ENCODE data around the gene HMGCL. TPM values are rescaled to one million over a fixed set of nuclear protein-coding genes. Genes with fewer than 3 reads are reported as not detected.
"Not testable (repeated sequence)": the region's sequence is repeated elsewhere in the genome, so short reads cannot be mapped to it uniquely, and the experiment has no call there.

Gene HMGCL
- total and polyA plus RNA-seq, 2 donors from 2014 or later, result 51.5 to 205 TPM

- DNase-seq (peak in 1 of 5 donors; percentile 62), FAIRE-seq (no peak)
Observed at GRCh38 chr1:23795676-23796465, 29.4 kb downstream of the HMGCL start.

GRCh38 chr1:23794732-23795182 is 30.5 kb downstream of the HMGCL start:
- H3K9me3 ChIP-seq (ENCODE audit: control insufficient read depth in 2 of 3, insufficient read depth in 1 of 3, low read length in 3 of 3); H3K9ac ChIP-seq (ENCODE audit: low read length in 3 of 3); FAIRE-seq; H3K4me3 ChIP-seq (ENCODE audit: low read length in 3 of 3); intact Hi-C loops (cut with DNase I); H3K27ac ChIP-seq (ENCODE audit: low read depth in 2 of 2, low read length in 2 of 2); H3K36me3 ChIP-seq (ENCODE audit: control insufficient read depth in 2 of 3, insufficient read depth in 3 of 3, low read length in 3 of 3); H3K27me3 ChIP-seq (ENCODE audit: control insufficient read depth, insufficient read depth, low read length): not testable (repeated sequence)
- peak in 1 of 5 donors; percentile 59 for DNase-seq
- H3K4me1 ChIP-seq (ENCODE audit: control insufficient read depth in 2 of 3, insufficient read depth in 2 of 3, low read depth in 1 of 3, low read length in 3 of 3), result peaks cover 0 to 43% (median 10%) of the 10 kb centered on the region in 3 donors

More at GRCh38 chr1:23795676-23796465, 29.4 kb downstream of the HMGCL start:
- peaks cover 0 to 40% (median 4%) of the 10 kb centered on the region in 3 donors for H3K4me1 ChIP-seq (ENCODE audit: control insufficient read depth in 2 of 3, insufficient read depth in 2 of 3, low read depth in 1 of 3, low read length in 3 of 3)
- no peaks in the 10 kb centered on the region for H3K27me3 ChIP-seq (ENCODE audit: control insufficient read depth, insufficient read depth, low read length)
- H3K9ac ChIP-seq (ENCODE audit: low read length in 3 of 3), result no peak overlapping the region
- intact Hi-C loops (cut with DNase I), result no loop called here
- H3K36me3 ChIP-seq (ENCODE audit: control insufficient read depth in 2 of 3, insufficient read depth in 3 of 3, low read length in 3 of 3), result peaks cover 0 to 9% (median 2%) of the 10 kb centered on the region in 3 donors
- no peaks in the 10 kb centered on the region for H3K9me3 ChIP-seq (ENCODE audit: control insufficient read depth in 2 of 3, insufficient read depth in 1 of 3, low read length in 3 of 3)
- no peak overlapping the region for H3K27ac ChIP-seq (ENCODE audit: low read depth in 2 of 2, low read length in 2 of 2)
- TF ChIP-seq CTCF (IDR thresholded peaks at IDR 0.05; ENCODE audit: borderline replicate concordance, extremely low read depth, insufficient read depth), result no peak
- no peak overlapping the region for H3K4me3 ChIP-seq (ENCODE audit: low read length in 3 of 3)

GRCh38 chr1:23793861-23794731 is 31.1 kb downstream of the HMGCL start:
- no peak for TF ChIP-seq CTCF (IDR thresholded peaks at IDR 0.05; ENCODE audit: borderline replicate concordance, extremely low read depth, insufficient read depth)
- peak in 2 of 5 donors; percentile 56 to 75 for DNase-seq
- H3K27me3 ChIP-seq (ENCODE audit: control insufficient read depth, insufficient read depth, low read length), result no peaks in the 10 kb centered on the region
- no peak overlapping the region for H3K9ac ChIP-seq (ENCODE audit: low read length in 3 of 3)
- H3K27ac ChIP-seq (ENCODE audit: low read depth in 2 of 2, low read length in 2 of 2), result no peak overlapping the region
- H3K4me1 ChIP-seq (ENCODE audit: control insufficient read depth in 2 of 3, insufficient read depth in 2 of 3, low read depth in 1 of 3, low read length in 3 of 3), result peaks cover 0 to 37% (median 10%) of the 10 kb centered on the region in 3 donors
- no peak overlapping the region for H3K4me3 ChIP-seq (ENCODE audit: low read length in 3 of 3)
- H3K9me3 ChIP-seq (ENCODE audit: control insufficient read depth in 2 of 3, insufficient read depth in 1 of 3, low read length in 3 of 3), result no peaks in the 10 kb centered on the region
- H3K36me3 ChIP-seq (ENCODE audit: control insufficient read depth in 2 of 3, insufficient read depth in 3 of 3, low read length in 3 of 3), result peaks cover 0 to 9% (median 2%) of the 10 kb centered on the region in 3 donors
- FAIRE-seq, result no peak
- intact Hi-C loops (cut with DNase I), result no loop called here
